ENCODE results near the gene BSG. TPM values are rescaled to one million over a fixed set of nuclear protein-coding genes. Genes with fewer than 3 reads are reported as not detected.
"Not testable (repeated sequence)": the region's sequence is repeated elsewhere in the genome, so short reads cannot be mapped to it uniquely, and the experiment has no call there.

Gene BSG
- total RNA-seq, 1 experiment from 2014 or later, result 823 TPM

DNA sequence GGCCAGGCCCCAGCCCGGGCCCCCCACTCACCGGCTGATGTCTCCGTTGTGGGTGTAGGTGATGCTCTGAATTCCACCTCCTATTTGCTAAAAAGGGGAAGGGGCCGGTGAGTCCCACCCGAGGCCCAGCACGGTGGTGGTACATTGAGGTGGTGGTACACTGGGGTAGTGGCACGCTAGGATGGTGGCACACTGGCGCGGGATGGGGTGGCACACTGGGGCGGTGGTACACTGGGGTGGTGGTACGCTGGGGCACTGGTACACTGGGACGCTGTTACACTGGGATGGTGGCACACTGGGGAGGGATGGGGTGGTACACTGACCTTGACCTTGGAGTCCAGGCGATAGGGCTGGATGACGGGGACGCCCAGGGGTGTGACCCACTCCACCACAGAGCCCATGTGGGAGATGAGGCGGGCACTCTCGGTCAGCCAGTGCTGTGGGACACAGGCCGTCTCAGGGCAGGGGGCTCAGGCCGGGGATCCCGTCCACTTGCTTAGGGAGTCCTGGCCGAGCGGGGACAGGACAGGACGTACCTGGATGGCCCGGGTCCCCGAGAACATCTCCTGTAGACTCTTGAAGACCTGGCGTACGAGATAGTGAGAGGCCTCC is 46.4 kb downstream of the BSG start:
- Histone ChIP-seq H3K9me2 (ENCODE audit: insufficient read depth) (no peaks in the 10 kb centered on the region), H3K4me2 (no peak overlapping the region), H2AFZ (no peak overlapping the region), H3F3A (ENCODE audit: insufficient read depth, low read depth) (no peaks in the 10 kb centered on the region; the same call in 1 of the 2 replicates), H3K9me3 (ENCODE audit: insufficient read depth, low read depth) (no peaks in the 10 kb centered on the region), H3K36me3 (ENCODE audit: low read depth) (no peaks in the 10 kb centered on the region), H3K79me2 (ENCODE audit: low read depth) (no peaks in the 10 kb centered on the region), H3K27ac (no peak overlapping the region), H3K4me1 (replicated peaks; ENCODE audit: insufficient read depth) (no peaks in the 10 kb centered on the region), H3K27me3 (ENCODE audit: insufficient read depth, low read depth) (no peaks in the 10 kb centered on the region), H3K4me3 (no peak overlapping the region), H4K20me1 (ENCODE audit: insufficient read depth) (no peaks in the 10 kb centered on the region)
- ChIA-PET CTCF (no interaction called here), POLR2A (ENCODE audit: unreplicated experiment) (no interaction called here)
- intact Hi-C loops (cut with micrococcal nuclease; ENCODE audit: unreplicated experiment), result no loop called here
- no peak for TF ChIP-seq EZH2 (IDR thresholded peaks at IDR 0.05; ENCODE audit: low read depth)
- TF ChIP-seq CTCF (conservative IDR thresholded peaks at IDR 0.05), result no peak
- no TSS peak for BruUV-seq (replicated peaks)
- DNase-seq, result no peak

GRCh38 chr19:619286-620002 is 47.0 kb downstream of the BSG start:
- no peaks in the 10 kb centered on the region for H3K79me2 ChIP-seq (ENCODE audit: low read depth)
- DNase-seq, result no peak
- no TSS peak for BruUV-seq (replicated peaks)

GRCh38 chr19:620166-620862 is 47.9 kb downstream of the BSG start:
- Histone ChIP-seq H3F3A (ENCODE audit: insufficient read depth, low read depth) (no peaks in the 10 kb centered on the region; the same call in 1 of the 2 replicates), H3K36me3 (ENCODE audit: low read depth) (no peaks in the 10 kb centered on the region), H4K20me1 (ENCODE audit: insufficient read depth) (no peaks in the 10 kb centered on the region), H3K27ac (no peak overlapping the region), H3K4me3 (no peak overlapping the region), H3K9me3 (ENCODE audit: insufficient read depth, low read depth) (no peaks in the 10 kb centered on the region), H3K27me3 (ENCODE audit: insufficient read depth, low read depth) (no peaks in the 10 kb centered on the region), H3K4me2 (no peak overlapping the region), H2AFZ (no peak overlapping the region), H3K79me2 (ENCODE audit: low read depth) (no peaks in the 10 kb centered on the region), H3K9me2 (ENCODE audit: insufficient read depth) (no peaks in the 10 kb centered on the region), H3K4me1 (replicated peaks; ENCODE audit: insufficient read depth) (no peaks in the 10 kb centered on the region)
- no peak for DNase-seq
- ChIA-PET POLR2A (ENCODE audit: unreplicated experiment) (no interaction called here), CTCF (no interaction called here)
- TF ChIP-seq EZH2 (IDR thresholded peaks at IDR 0.05; ENCODE audit: low read depth), result no peak
- no peak for TF ChIP-seq CTCF (conservative IDR thresholded peaks at IDR 0.05)
- intact Hi-C loops (cut with micrococcal nuclease; ENCODE audit: unreplicated experiment), result no loop called here
- no TSS peak for BruUV-seq (replicated peaks)

More at GRCh38 chr19:619286-620002, 47.0 kb downstream of the BSG start:
- Histone ChIP-seq H3K4me2 (no peak overlapping the region), H3K27ac (no peak overlapping the region), H3K4me1 (replicated peaks; ENCODE audit: insufficient read depth) (no peaks in the 10 kb centered on the region), H3K9me2 (ENCODE audit: insufficient read depth) (no peaks in the 10 kb centered on the region), H4K20me1 (ENCODE audit: insufficient read depth) (no peaks in the 10 kb centered on the region), H3K27me3 (ENCODE audit: insufficient read depth, low read depth) (no peaks in the 10 kb centered on the region), H3K9me3 (ENCODE audit: insufficient read depth, low read depth) (no peaks in the 10 kb centered on the region), H3F3A (ENCODE audit: insufficient read depth, low read depth) (no peaks in the 10 kb centered on the region; the same call in 1 of the 2 replicates), H3K4me3 (no peak overlapping the region), H2AFZ (no peak overlapping the region), H3K36me3 (ENCODE audit: low read depth) (no peaks in the 10 kb centered on the region)
- intact Hi-C loops (cut with micrococcal nuclease; ENCODE audit: unreplicated experiment), result no loop called here
- ChIA-PET POLR2A (ENCODE audit: unreplicated experiment) (no interaction called here), CTCF (no interaction called here)
- TF ChIP-seq EZH2 (IDR thresholded peaks at IDR 0.05; ENCODE audit: low read depth) (no peak), CTCF (conservative IDR thresholded peaks at IDR 0.05) (no peak)

- CTCF ChIA-PET; H3F3A ChIP-seq (ENCODE audit: insufficient read depth, low read depth): not testable (repeated sequence)
Measured at GRCh38 chr19:621191-621590, 48.8 kb downstream of the BSG start.

More at GRCh38 chr19:621191-621590, 48.8 kb downstream of the BSG start:
- H3K9me2 ChIP-seq (ENCODE audit: insufficient read depth); BruUV-seq (replicated peaks); H3K79me2 ChIP-seq (ENCODE audit: low read depth); POLR2A ChIA-PET (ENCODE audit: unreplicated experiment); H3K4me2 ChIP-seq; H3K36me3 ChIP-seq (ENCODE audit: low read depth); H3K27me3 ChIP-seq (ENCODE audit: insufficient read depth, low read depth); H3K4me3 ChIP-seq; DNase-seq; H2AFZ ChIP-seq; H3K4me1 ChIP-seq (replicated peaks; ENCODE audit: insufficient read depth); intact Hi-C loops (cut with micrococcal nuclease; ENCODE audit: unreplicated experiment); H3K9me3 ChIP-seq (ENCODE audit: insufficient read depth, low read depth); H3K27ac ChIP-seq; H4K20me1 ChIP-seq (ENCODE audit: insufficient read depth): not testable (repeated sequence)
